ENCODE data around the gene RASL10B. TPM values are rescaled to one million over a fixed set of nuclear protein-coding genes. Genes with fewer than 3 reads are reported as not detected.

RASL10B gene
- total RNA-seq, 1 experiment from 2014 or later: 17.4 TPM

DNA sequence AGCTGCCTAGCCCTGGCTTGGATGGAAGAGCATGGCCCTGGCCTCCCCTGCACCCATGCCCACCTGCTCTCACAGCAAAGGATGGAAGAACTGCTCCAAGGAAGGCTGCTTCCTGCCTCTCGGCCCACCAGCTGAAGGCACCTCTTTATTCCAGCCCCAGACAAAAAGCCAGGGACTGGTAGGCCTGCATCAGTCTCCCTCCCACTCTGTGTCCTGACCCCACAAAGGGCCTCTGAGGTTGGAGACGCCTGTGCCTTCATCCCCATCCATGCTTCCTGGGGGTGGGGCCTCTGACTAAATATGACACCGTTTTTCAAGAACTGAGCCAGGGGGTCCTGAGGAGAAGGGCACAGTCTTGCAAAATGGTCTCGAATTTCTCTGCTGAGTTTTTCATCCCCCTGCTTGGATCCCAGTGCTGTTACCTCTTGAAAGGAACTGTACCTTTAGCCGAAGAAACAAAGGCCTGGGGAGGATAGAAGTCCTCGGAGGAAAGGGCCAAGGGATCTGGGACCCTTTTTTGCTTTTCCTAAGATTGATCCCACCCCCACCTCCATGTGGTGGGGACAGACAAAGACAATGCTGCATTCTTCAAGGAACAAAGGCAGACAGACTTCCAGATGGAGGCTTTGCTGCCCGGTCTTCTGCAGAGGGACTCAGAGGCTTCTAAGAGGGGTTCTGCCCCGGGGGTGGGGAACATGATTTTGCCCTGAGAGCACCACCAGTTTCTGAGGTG is 34.5 kb downstream of the RASL10B start:
- H3K36me3 Mint-ChIP-seq: no peaks in the 10 kb centered on the region

DNA sequence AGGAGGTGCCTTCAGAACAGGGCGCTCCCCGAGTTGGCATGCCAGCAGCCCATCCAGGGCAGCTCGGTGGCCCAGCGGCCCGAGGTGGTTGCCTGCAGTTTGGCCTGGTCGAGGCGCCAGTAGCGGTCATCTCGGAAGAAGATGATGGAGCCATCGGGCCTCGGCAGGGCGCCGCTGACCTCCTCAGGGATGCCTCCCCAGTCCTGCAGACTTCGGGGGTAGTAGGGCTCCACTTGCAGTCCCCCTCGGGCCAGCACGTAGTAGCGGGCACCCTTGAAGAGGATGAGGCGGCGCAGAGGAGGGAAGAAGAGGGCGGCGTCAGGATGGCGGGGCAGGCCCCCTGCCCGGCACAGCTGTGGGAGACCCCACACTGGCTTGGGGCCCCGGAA is 35.0 kb downstream of the RASL10B start:
- TF ChIP-seq NR3C1 (CRISPR knock-in tag; conservative IDR thresholded peaks at IDR 0.05; ENCODE audit: low read depth): no peak
- no peak for TF ChIP-seq JUN (CRISPR knock-in tag; IDR thresholded peaks at IDR 0.05)
- TF ChIP-seq NFATC4 (CRISPR knock-in tag; IDR thresholded peaks at IDR 0.05): no peak
- H3K9me3 Mint-ChIP-seq: 0 out of 2 replicates have a peak, but pooled peaks cover 3% of the 10 kb centered on the region
- no peak overlapping the region for H3K27ac Mint-ChIP-seq
- no peak for DNase-seq (ENCODE audit: low spot score)
- no peaks in the 10 kb centered on the region for H3K36me3 Mint-ChIP-seq
- no peak overlapping the region for H3K4me3 Mint-ChIP-seq
- no peak for ATAC-seq
- CTCF ChIA-PET: interaction anchor here (0.8 to 4.6 kb wide), 7 partner anchors 11 to 43 kb away, joined by 3 to 161 read pairs (median 4); partner anchors contain the start of gene TAF15
- H3K27me3 Mint-ChIP-seq (ENCODE audit: low read depth): peaks cover 6% of the 10 kb centered on the region
- H3K4me1 Mint-ChIP-seq: peaks cover 17% of the 10 kb centered on the region
- POLR2A ChIA-PET: no interaction called here

More for the DNA sequence above, 34.5 kb downstream of the RASL10B start:
- H3K9me3 Mint-ChIP-seq: 0 out of 2 replicates have a peak, but pooled peaks cover 3% of the 10 kb centered on the region
- H3K4me1 Mint-ChIP-seq: peaks cover 17% of the 10 kb centered on the region
- DNase-seq (ENCODE audit: low spot score) (no peak), ATAC-seq (no peak)
- H3K4me3 Mint-ChIP-seq: no peak overlapping the region
- CTCF ChIA-PET: interaction anchor here (1.6 to 5.8 kb wide), 9 partner anchors 8 to 210 kb away, joined by 5 to 161 read pairs (median 53); partner anchors contain the start of genes GAS2L2, MMP28 and TAF15
- H3K27ac Mint-ChIP-seq: no peak overlapping the region
- no peak for TF ChIP-seq EMX1 (CRISPR knock-in tag; IDR thresholded peaks at IDR 0.05)
- TF ChIP-seq, protein P1, sequence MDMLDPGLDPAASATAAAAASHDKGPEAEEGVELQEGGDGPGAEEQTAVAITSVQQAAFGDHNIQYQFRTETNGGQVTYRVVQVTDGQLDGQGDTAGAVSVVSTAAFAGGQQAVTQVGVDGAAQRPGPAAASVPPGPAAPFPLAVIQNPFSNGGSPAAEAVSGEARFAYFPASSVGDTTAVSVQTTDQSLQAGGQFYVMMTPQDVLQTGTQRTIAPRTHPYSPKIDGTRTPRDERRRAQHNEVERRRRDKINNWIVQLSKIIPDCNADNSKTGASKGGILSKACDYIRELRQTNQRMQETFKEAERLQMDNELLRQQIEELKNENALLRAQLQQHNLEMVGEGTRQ (CRISPR knock-in tag; IDR thresholded peaks at IDR 0.05): no peak
- TF ChIP-seq ZNF425 (CRISPR knock-in tag; conservative IDR thresholded peaks at IDR 0.05): no peak
- TF ChIP-seq FOXK1 (CRISPR knock-in tag; IDR thresholded peaks at IDR 0.05): no peak
- no peak for TF ChIP-seq TEAD1 (CRISPR knock-in tag; IDR thresholded peaks at IDR 0.05)
- POLR2A ChIA-PET: no interaction called here
- H3K27me3 Mint-ChIP-seq (ENCODE audit: low read depth): peaks cover 6% of the 10 kb centered on the region

GRCh38 chr17:35766903-35767510 is 35.6 kb downstream of the RASL10B start:
- ATAC-seq (no peak), DNase-seq (ENCODE audit: low spot score) (no peak)
- Mint-ChIP-seq H3K4me1 (peaks cover 20% of the 10 kb centered on the region), H3K27ac (no peak overlapping the region), H3K27me3 (ENCODE audit: low read depth) (peaks cover 6% of the 10 kb centered on the region), H3K4me3 (no peak overlapping the region), H3K36me3 (no peaks in the 10 kb centered on the region), H3K9me3 (0 out of 2 replicates have a peak, but pooled peaks cover 3% of the 10 kb centered on the region)
- ChIA-PET POLR2A (no interaction called here), CTCF (interaction anchor here (0.5 to 4.6 kb wide), 10 partner anchors 10 to 60 kb away, joined by 3 to 161 read pairs (median 4); partner anchors contain the start of gene TAF15)
- TF ChIP-seq RORB (CRISPR knock-in tag; IDR thresholded peaks at IDR 0.05) (no peak), ZNF263 (CRISPR knock-in tag; IDR thresholded peaks at IDR 0.05; ENCODE audit: low read depth) (no peak), CREM (CRISPR knock-in tag; IDR thresholded peaks at IDR 0.05) (no peak), ZMAT4 (CRISPR knock-in tag; IDR thresholded peaks at IDR 0.05) (no peak), ATF2 (CRISPR knock-in tag; IDR thresholded peaks at IDR 0.05; ENCODE audit: borderline replicate concordance, low read depth) (no peak), RELA (CRISPR knock-in tag; IDR thresholded peaks at IDR 0.05; ENCODE audit: borderline replicate concordance) (no peak), ZNF425 (CRISPR knock-in tag; conservative IDR thresholded peaks at IDR 0.05) (no peak), AFF4 (CRISPR knock-in tag; IDR thresholded peaks at IDR 0.05; ENCODE audit: borderline replicate concordance) (no peak)
- TF ChIP-seq, protein P1 (CRISPR knock-in tag; IDR thresholded peaks at IDR 0.05): no peak
- TF ChIP-seq, protein P2, sequence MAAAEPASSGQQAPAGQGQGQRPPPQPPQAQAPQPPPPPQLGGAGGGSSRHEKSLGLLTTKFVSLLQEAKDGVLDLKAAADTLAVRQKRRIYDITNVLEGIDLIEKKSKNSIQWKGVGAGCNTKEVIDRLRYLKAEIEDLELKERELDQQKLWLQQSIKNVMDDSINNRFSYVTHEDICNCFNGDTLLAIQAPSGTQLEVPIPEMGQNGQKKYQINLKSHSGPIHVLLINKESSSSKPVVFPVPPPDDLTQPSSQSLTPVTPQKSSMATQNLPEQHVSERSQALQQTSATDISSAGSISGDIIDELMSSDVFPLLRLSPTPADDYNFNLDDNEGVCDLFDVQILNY (CRISPR knock-in tag; IDR thresholded peaks at IDR 0.05): no peak
